PC-9 (cell line): ENCODE measurements around the gene ZC3H12A.

Source experiments
- CTCF ChIP-seq: fragments of 200-600 bp; sonication (generic); conservative IDR thresholded peaks from 2 replicates; pipeline ENCODE4 v1.6.1; 2017; ENCODE audit warnings: mixed run types, antibody characterized with exemption, mild to moderate bottlenecking, moderate library complexity
- EZH2 ChIP-seq: fragments of 200-600 bp; sonication (generic); IDR thresholded peaks from 2 replicates; pipeline ENCODE4 v1.8.0; 2017; ENCODE audit warnings: antibody characterized with exemption, low read depth

- TF ChIP-seq CTCF (no peak), EZH2 (no peak)
Measured at GRCh38 chr1:37480581-37481288, 6.4 kb downstream of the ZC3H12A start.
